ENCODE results near the gene CLEC3B.

Gene CLEC3B

GRCh38 chr3:44995142-44995770, 30.8 kb upstream of the CLEC3B start:
- peak overlapping the region; percentile 53 for H3K27ac Mint-ChIP-seq

GRCh38 chr3:44996556-44996969, 29.5 kb upstream of the CLEC3B start:
- no peaks in the 10 kb centered on the region for H3K27me3 Mint-ChIP-seq
- peak; percentile 93 for ATAC-seq
- no peak overlapping the region for H3K4me3 Mint-ChIP-seq
- no peaks in the 10 kb centered on the region for H3K9me3 Mint-ChIP-seq
- peaks cover 41% of the 10 kb centered on the region for H3K4me1 Mint-ChIP-seq
- peaks cover 65% of the 10 kb centered on the region for H3K36me3 Mint-ChIP-seq (ENCODE audit: low read depth)
- no peak for DNase-seq
- H3K27ac Mint-ChIP-seq: peak overlapping the region; percentile 53

More at GRCh38 chr3:44995142-44995770, 30.8 kb upstream of the CLEC3B start:
- H3K27me3 Mint-ChIP-seq: no peaks in the 10 kb centered on the region
- peaks cover 64% of the 10 kb centered on the region for H3K36me3 Mint-ChIP-seq (ENCODE audit: low read depth)
- no peak overlapping the region for H3K4me3 Mint-ChIP-seq
- peaks cover 52% of the 10 kb centered on the region for H3K4me1 Mint-ChIP-seq
- no peaks in the 10 kb centered on the region for H3K9me3 Mint-ChIP-seq
- ATAC-seq (no peak), DNase-seq (no peak)

GRCh38 chr3:44999782-45000181, 26.3 kb upstream of the CLEC3B start:
- Mint-ChIP-seq H3K36me3 (ENCODE audit: low read depth) (peaks cover 75% of the 10 kb centered on the region), H3K27me3 (no peaks in the 10 kb centered on the region), H3K27ac (no peak overlapping the region), H3K4me3 (no peak overlapping the region), H3K4me1 (peaks cover 28% of the 10 kb centered on the region), H3K9me3 (peaks cover 2% of the 10 kb centered on the region)
- DNase-seq: no peak
- ATAC-seq: no peak

DNA sequence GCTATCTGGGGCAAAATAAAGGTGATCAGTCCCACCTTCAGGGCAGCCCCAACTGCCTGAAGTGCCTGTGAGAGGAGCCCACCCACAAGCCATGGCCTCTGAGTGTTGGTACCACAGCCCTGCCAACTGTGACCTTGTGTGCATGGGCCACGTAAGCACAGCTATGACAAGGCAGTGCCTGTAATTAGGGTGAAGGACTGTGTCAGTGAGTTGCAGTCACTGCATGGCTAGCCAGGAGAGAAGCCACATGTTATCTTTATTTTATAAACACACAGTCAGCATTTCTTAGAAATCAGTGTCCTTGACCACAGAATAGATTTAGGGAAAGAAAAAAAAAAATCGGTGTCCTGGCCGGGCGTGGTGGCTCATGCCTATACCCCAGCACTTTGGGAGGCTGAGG, 25.3 kb upstream of the CLEC3B start:
- H3K27ac Mint-ChIP-seq: no peak overlapping the region
- H3K36me3 Mint-ChIP-seq (ENCODE audit: low read depth): peaks cover 80% of the 10 kb centered on the region
- no peak for ATAC-seq

GRCh38 chr3:45001738-45002137, 24.4 kb upstream of the CLEC3B start:
- Mint-ChIP-seq H3K27ac (no peak overlapping the region), H3K4me3 (no peak overlapping the region), H3K27me3 (no peaks in the 10 kb centered on the region), H3K36me3 (ENCODE audit: low read depth) (peaks cover 74% of the 10 kb centered on the region), H3K4me1 (peaks cover 24% of the 10 kb centered on the region), H3K9me3 (peaks cover 9% of the 10 kb centered on the region)
- no peak for DNase-seq
- no peak for ATAC-seq

More for the DNA sequence above, 25.3 kb upstream of the CLEC3B start:
- Mint-ChIP-seq H3K4me1 (peaks cover 31% of the 10 kb centered on the region), H3K4me3 (no peak overlapping the region), H3K27me3 (no peaks in the 10 kb centered on the region), H3K9me3 (peaks cover 9% of the 10 kb centered on the region)
- no peak for DNase-seq

- Mint-ChIP-seq H3K4me3 (no peak overlapping the region), H3K4me1 (peaks cover 24% of the 10 kb centered on the region), H3K27ac (no peak overlapping the region), H3K9me3 (peaks cover 9% of the 10 kb centered on the region), H3K36me3 (ENCODE audit: low read depth) (peaks cover 75% of the 10 kb centered on the region), H3K27me3 (no peaks in the 10 kb centered on the region)
- DNase-seq (no peak), ATAC-seq (no peak)
These were observed 23.9 kb upstream of the CLEC3B start for GRCh38 chr3:45002139-45002660.

GRCh38 chr3:45002720-45003119, 23.4 kb upstream of the CLEC3B start:
- Mint-ChIP-seq H3K4me3 (no peak overlapping the region), H3K27me3 (no peaks in the 10 kb centered on the region), H3K9me3 (peaks cover 9% of the 10 kb centered on the region), H3K27ac (peak overlapping the region; percentile 29), H3K36me3 (ENCODE audit: low read depth) (peaks cover 79% of the 10 kb centered on the region), H3K4me1 (peaks cover 22% of the 10 kb centered on the region)
- DNase-seq: no peak
- no peak for ATAC-seq

DNA sequence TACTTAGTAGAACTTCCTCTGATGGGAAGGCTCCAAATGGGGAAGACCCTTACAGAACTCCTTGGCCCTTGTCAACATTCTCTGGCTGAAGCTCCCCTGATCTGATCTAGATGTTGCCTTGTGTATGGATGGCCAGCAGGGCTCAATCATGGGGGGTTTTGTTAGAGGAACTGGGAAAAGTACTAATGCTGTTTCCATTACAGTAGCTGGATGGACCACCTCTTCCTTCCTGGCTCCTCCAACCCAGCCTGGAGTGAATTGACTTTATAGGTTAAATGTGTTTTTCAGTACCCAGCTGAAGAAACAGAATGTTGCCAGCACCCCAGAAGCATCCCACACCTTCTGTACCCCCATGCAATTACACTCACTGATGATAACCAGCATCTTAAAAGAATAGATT, 22.7 kb upstream of the CLEC3B start:
- Mint-ChIP-seq H3K27me3 (no peaks in the 10 kb centered on the region), H3K4me1 (peaks cover 22% of the 10 kb centered on the region), H3K9me3 (peaks cover 9% of the 10 kb centered on the region), H3K4me3 (no peak overlapping the region), H3K27ac (no peak overlapping the region), H3K36me3 (ENCODE audit: low read depth) (peaks cover 81% of the 10 kb centered on the region)
- DNase-seq (no peak), ATAC-seq (no peak)

DNA sequence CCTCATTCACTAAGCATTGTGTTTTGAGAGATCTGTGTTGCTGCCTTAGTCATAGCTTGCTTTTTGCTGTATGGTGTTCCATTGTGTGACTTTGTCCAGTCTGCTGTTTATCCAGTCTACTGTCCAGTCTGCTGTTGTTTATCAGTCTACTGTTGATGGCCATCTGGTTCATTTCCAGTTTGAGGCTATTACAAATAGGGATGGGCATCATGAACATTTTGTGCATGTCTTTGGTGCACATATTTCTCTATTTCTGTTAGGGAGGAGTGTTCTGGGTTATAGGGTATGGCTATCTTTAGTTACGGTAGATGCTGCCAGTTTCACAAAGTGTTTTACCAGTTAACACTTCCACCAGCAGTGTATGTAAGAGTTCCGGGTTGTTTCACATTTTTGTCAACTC, 22.2 kb upstream of the CLEC3B start:
- Mint-ChIP-seq H3K36me3 (ENCODE audit: low read depth) (peaks cover 80% of the 10 kb centered on the region), H3K4me1 (peaks cover 22% of the 10 kb centered on the region), H3K27me3 (no peaks in the 10 kb centered on the region), H3K9me3 (peaks cover 9% of the 10 kb centered on the region), H3K27ac (no peak overlapping the region), H3K4me3 (no peak overlapping the region)
- ATAC-seq: no peak
- DNase-seq: no peak

DNA sequence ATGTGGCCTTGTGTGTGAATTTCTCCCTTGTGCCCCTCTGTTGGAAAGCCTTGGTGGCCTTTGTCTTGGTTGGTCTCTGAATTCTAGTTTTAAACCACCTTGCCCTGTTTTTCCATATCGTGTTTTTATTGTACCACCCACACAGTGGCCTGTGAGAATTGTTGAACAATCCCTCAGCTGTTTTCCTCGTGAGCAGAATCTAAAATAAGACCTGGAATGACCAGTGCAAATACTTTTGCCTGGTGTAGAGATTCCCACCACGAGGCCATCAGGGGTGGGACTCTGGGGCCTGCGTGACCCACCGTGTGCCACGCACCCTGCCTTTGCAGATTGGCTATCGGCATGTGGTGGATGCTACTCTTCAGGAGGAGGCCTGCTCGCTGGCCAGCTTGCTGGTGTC, 19.0 kb upstream of the CLEC3B start:
- DNase-seq: no peak
- Mint-ChIP-seq H3K4me1 (peaks cover 24% of the 10 kb centered on the region), H3K9me3 (peaks cover 9% of the 10 kb centered on the region), H3K27me3 (no peaks in the 10 kb centered on the region), H3K4me3 (no peak overlapping the region), H3K27ac (no peak overlapping the region), H3K36me3 (ENCODE audit: low read depth) (peaks cover 70% of the 10 kb centered on the region)
- no peak for ATAC-seq

DNA sequence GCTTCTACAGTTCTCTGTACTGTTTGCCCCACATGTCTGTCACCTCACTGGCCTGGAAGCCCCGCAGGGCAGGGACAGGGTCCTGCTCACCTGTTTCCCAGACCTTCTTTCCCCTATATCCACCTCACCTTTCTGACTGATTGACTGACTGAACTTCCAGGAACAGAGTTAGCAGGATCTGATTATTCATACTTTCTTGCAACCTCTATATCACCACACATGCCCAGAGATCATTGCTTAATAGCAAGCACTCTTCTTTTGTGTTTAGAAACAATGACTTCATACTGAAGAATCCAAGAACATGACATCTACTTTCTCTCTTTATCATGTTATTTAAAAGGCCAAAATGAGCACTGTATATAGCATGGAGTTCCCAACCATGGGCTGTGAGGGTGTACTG, 18.0 kb upstream of the CLEC3B start:
- no peak overlapping the region for H3K27ac Mint-ChIP-seq
- peaks cover 68% of the 10 kb centered on the region for H3K36me3 Mint-ChIP-seq (ENCODE audit: low read depth)
- peaks cover 9% of the 10 kb centered on the region for H3K9me3 Mint-ChIP-seq
- no peaks in the 10 kb centered on the region for H3K27me3 Mint-ChIP-seq
- peaks cover 24% of the 10 kb centered on the region for H3K4me1 Mint-ChIP-seq
- DNase-seq (no peak), ATAC-seq (no peak)
- no peak overlapping the region for H3K4me3 Mint-ChIP-seq

DNA sequence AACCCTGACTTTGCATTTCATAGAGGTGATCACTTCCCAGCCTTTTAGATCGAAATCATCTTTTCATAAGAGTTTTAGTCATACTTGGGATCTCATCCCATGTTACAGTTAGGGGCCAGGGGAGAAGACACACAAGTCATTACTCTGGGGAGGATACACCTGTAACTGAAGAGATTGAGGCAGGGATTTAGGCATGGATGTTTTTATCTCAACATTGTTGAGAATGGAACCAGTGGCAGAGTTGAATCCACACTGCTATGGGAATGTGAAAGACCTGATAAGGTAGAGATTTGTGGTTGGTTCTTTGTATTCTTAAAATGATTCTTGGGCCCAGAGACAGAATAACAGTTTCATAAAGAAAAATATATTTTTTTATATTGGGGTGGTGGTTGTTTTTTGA, 16.2 kb upstream of the CLEC3B start:
- H3K27ac Mint-ChIP-seq: no peak overlapping the region
- H3K27me3 Mint-ChIP-seq: no peaks in the 10 kb centered on the region
- H3K4me1 Mint-ChIP-seq: peaks cover 21% of the 10 kb centered on the region
- H3K36me3 Mint-ChIP-seq (ENCODE audit: low read depth): peaks cover 59% of the 10 kb centered on the region
- no peak overlapping the region for H3K4me3 Mint-ChIP-seq
- ATAC-seq (no peak), DNase-seq (no peak)
- H3K9me3 Mint-ChIP-seq: peaks cover 6% of the 10 kb centered on the region

DNA sequence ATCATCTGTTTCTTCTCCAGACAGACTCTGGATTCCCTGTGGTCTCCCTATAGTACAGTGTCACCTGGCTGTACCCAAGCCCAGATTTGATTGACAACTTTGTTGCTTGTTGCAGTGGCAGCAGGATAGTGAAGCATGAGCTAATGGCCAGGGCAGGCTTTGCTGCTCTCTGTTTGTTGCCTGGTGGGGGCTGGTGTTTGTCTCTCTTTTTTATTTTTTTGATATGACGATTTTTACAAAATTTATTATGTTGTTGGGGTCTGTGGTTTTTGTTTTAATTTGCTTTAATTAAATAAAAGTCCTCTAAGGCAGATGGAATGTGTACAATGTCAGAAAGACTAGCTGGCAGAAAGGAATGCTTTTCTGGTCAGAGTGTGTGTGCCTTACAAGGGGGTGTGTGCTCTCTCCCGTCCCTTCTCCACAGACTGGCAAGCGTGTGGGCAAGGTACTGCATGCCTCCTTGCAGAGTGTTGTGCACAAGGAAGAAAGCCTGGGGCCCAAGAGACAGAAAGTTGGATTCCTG, 15.2 kb upstream of the CLEC3B start:
- peaks cover 11% of the 10 kb centered on the region for H3K4me1 Mint-ChIP-seq
- no peaks in the 10 kb centered on the region for H3K9me3 Mint-ChIP-seq
- no peak overlapping the region for H3K4me3 Mint-ChIP-seq
- H3K27ac Mint-ChIP-seq: no peak overlapping the region
- H3K36me3 Mint-ChIP-seq (ENCODE audit: low read depth): peaks cover 50% of the 10 kb centered on the region
- ATAC-seq (no peak), DNase-seq (no peak)
- H3K27me3 Mint-ChIP-seq: no peaks in the 10 kb centered on the region

DNA sequence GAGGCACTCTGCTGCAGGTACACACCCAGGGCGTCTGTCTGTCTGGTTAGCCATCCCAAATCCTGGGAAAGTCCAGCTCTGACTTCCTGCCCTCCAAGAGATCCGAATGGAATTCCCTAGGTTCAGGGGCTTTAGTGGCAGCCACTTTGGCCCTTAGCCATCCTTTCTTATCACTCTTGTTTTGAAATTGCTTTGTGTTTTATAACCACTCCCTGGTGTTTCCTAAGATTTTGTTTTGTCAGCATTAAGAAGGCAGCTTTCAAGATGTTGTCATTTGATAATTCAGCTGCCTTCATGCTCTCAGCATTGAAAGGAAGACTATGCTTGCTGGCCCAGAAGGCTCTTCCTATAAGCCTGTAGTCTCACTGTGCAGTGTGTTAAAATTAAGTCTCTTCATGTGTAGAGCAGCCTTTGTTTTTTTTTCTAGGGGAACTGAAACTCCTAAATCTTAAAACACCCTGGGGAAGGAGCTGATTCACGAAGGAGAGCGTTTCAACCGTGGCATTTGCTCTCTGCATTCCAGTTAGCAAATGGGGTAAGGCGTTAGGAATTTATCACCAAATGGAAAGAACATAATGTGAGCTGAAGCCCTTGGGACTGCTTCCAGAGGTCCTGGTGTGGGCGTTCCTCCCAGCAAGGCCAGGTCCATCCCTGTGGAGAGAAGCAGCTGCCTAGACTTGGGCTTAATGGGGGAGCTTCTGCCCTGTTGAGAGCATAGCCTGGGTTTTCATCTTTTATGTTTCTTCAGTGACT, 14.2 kb upstream of the CLEC3B start:
- H3K27me3 Mint-ChIP-seq: no peaks in the 10 kb centered on the region
- ATAC-seq (no peak), DNase-seq (no peak)
- peaks cover 10% of the 10 kb centered on the region for H3K4me1 Mint-ChIP-seq
- peaks cover 48% of the 10 kb centered on the region for H3K36me3 Mint-ChIP-seq (ENCODE audit: low read depth)
- no peak overlapping the region for H3K27ac Mint-ChIP-seq
- H3K4me3 Mint-ChIP-seq: no peak overlapping the region
- H3K9me3 Mint-ChIP-seq: no peaks in the 10 kb centered on the region

GRCh38 chr3:45012577-45012976, 13.5 kb upstream of the CLEC3B start:
- Mint-ChIP-seq H3K36me3 (ENCODE audit: low read depth) (peaks cover 42% of the 10 kb centered on the region), H3K4me1 (peaks cover 6% of the 10 kb centered on the region), H3K27ac (no peak overlapping the region), H3K9me3 (no peaks in the 10 kb centered on the region), H3K27me3 (no peaks in the 10 kb centered on the region), H3K4me3 (no peak overlapping the region)
- no peak for ATAC-seq
- DNase-seq: no peak

All from activated naive CD8-positive, alpha-beta T cell treated with anti-CD3 and anti-CD28 coated beads, Interleukin-2, amount 50 U/mL, for 24 hours (primary cell).